RWPE1 (cell line): Measurements from ENCODE around the gene SCAF1.

Experiments used
- CTCF ChIA-PET: fragments of 350-600 bp; sonication (Branson Sonifier 250); formaldehyde crosslinking; extraction: SDS; loops from one replicate; lab custom pipeline; 2021; lab: Yijun Ruan, JAX
- POLR2A ChIA-PET: fragments of 400-600 bp; formaldehyde crosslinking; extraction: SDS; loops from one replicate; lab custom pipeline; 2020; ENCODE audit warnings: antibody characterized with exemption; ENCODE audit not compliant: low non-redundant PET; lab: Yijun Ruan, JAX
- DNase-seq: peaks from one replicate; pipeline ENCODE4 v3.0.0; 2012; ENCODE audit warnings: low spot score
- H3K27ac ChIP-seq: fragments of 450-650 bp; 2 replicates; pipeline ENCODE4 v1.5.1; 2017
- TF ChIP-seq, protein P1 (sequence below): fragments of 450-650 bp; conservative IDR thresholded peaks from 2 replicates; pipeline ENCODE4 v1.5.1; 2017; ENCODE audit warnings: low read depth, mild to moderate bottlenecking

The SCAF1 gene

DNA sequence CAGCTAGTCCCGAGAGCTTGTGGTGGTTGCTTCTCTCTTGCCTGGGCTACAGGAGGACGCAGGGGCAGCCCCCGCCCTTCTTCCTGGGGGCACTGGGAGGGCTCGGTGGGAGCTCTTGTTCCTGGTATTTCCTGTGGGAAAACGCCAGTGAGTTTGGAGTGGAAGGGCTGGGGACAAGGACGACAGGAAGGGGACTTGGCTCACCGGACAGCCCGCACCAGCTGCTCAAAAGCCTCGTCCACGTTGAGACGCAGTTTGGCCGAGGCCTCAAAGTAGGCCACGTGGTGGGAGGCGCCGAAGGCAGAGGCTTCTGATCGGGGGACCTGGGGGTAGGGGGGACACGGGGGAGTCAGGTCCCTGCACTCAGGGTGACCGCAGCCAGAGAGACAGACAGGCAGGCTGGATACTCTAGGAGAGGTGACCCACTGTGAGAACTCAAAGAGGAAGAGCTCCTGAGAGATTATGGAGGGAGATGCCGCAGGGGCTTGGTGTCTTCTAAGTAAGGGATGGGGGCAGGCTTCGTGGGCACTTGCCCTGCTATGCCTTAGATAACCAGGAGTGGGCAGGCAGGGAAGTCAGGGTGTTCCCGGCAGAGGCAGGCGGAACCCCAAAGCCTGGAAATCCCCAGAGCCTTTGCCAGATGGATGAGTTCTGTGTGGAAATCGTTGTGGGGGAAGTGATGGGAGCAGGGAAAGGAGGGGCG lies 6.3 kb upstream of the SCAF1 start:
- TF ChIP-seq, protein P1, sequence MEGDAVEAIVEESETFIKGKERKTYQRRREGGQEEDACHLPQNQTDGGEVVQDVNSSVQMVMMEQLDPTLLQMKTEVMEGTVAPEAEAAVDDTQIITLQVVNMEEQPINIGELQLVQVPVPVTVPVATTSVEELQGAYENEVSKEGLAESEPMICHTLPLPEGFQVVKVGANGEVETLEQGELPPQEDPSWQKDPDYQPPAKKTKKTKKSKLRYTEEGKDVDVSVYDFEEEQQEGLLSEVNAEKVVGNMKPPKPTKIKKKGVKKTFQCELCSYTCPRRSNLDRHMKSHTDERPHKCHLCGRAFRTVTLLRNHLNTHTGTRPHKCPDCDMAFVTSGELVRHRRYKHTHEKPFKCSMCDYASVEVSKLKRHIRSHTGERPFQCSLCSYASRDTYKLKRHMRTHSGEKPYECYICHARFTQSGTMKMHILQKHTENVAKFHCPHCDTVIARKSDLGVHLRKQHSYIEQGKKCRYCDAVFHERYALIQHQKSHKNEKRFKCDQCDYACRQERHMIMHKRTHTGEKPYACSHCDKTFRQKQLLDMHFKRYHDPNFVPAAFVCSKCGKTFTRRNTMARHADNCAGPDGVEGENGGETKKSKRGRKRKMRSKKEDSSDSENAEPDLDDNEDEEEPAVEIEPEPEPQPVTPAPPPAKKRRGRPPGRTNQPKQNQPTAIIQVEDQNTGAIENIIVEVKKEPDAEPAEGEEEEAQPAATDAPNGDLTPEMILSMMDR = no peak
- CTCF ChIA-PET = interaction anchor here (0.7 to 0.8 kb wide), 2 partner anchors 14 to 46 kb away, joined by 3 to 5 read pairs; no protein-coding TSS in a partner anchor
- POLR2A ChIA-PET = no interaction called here
- peak overlapping the region; percentile 100 for H3K27ac ChIP-seq
- no peak for DNase-seq

DNA sequence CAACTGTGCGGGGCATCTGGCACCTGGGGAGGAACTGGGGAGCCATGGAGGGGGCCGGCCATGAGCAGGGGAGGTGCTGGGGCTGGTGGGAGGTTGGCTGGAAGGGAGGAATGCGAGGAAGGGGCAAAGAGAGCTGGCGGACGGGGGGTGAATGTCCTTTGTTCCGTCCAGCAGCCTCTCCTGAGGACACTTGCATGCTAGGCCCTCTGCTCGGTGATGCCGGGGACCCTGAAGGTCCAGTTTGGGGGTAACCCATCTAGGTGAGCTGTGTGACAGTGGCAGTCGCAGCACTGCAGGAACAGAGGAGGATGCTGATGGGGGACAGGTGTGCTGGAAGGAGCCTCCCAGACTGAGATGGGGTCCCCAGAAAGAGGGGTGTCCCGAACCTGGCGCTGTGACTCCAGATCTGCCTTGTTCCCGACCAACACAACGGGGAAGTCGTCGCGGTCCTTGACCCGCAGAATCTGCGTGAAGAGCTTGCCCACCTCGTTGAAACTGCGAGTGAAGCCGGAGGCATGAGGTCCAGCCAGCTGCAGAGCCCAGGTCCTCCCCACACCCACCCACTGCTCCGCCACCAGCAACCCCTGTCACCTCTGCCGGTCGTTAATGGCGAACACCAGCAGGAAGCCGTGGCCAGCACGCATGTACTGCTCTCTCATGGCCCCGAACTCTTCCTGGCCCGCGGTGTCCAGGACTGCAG lies 5.6 kb upstream of the SCAF1 start:
- TF ChIP-seq, protein P1 = no peak
- ChIA-PET POLR2A (interaction anchor here (0.5 kb wide), 1 partner anchor 1150 kb away, joined by 5 read pairs; no protein-coding TSS in a partner anchor), CTCF (interaction anchor here (0.7 kb wide), 1 partner anchor 14 kb away, joined by 3 read pairs; no protein-coding TSS in a partner anchor)
- peak overlapping the region; percentile 100 for H3K27ac ChIP-seq
- DNase-seq = no peak

DNA sequence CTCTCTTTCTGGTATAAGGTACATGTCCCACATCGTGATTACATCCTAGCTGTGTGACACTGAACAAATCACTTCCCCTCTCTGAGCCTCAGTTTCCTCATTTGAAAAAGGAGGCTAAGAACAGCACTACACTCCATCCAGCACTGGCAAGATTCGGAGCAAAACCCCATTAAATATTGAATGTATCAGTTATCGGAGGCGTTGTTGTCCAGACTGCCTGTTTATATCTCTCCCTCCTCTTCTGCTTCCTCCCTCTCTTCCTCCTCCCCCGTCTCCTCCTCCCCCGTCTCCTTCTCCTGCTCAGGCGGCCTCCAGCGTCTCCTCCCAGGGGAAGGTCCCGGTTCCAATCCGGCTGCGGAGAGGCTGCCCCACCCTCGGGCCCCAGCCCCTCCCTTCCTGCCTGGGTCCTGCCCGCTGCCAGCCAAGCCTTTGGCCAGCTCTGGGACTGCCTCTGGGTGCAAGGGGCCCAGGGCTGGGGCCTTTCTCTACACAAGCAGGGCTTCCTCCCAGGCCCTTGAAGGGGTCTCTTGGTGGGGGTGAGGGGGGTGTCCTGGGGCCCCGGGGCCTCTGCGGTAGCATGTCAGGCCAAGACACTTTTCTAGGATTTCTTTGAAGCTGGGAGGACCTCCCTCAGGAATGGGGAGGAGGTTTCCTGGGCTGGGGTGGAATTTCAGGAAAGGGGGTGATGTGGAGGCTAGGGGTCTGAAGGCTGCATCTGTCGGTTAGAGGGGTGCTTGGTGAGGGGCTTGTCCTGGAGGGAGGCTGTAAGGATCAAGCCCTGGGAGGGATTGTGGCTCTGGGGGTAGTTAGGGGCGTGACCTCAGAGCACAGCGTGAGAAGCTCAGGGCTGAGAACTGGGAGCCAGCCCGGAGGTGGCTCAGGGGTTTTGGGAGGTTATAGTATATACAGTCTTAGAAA lies 3.9 kb upstream of the SCAF1 start:
- ChIA-PET CTCF (interaction anchor here (0.6 kb wide), 1 partner anchor 35 kb away, joined by 3 read pairs; no protein-coding TSS in a partner anchor), POLR2A (interaction anchor here (0.7 kb wide), 1 partner anchor 57 kb away, joined by 9 read pairs; no protein-coding TSS in a partner anchor)
- peak overlapping the region; percentile 100 for H3K27ac ChIP-seq
- DNase-seq = peak; percentile 72
- TF ChIP-seq, protein P1 = no peak

DNA sequence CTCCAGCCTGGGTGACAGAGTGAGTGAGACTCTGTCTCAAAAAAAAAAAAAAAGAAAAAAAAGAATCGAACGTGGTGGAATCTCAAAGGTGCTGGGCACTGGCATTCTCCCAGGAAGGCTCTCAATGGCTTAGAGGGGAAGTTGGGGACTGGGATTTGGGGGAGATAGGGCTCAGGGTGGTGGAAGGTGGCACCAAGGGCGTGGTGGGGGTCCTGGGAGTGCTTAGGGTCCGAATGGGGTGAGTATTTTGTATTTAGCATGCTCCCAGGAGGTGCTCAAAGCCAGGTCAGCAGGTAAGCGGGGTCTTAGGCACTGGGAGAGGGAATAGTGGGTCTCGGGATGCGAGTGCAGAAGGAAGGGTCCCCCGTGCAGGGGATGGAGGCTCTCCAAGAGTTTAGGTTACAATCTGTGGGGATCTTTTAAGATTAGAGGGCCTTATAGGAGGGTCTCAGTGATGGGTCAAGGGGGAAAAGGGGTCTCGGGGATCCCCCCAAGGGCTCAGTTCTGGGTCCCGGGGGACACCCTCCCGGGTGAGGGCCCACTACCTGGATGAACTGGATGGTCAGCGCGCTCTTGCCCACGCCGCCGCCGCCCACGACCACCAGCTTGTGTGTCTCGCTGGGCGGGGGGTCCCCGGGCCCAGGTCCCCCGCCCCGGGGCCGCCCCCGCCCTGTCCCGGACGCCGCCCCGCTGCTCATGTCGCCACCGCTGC lies 2.5 kb upstream of the SCAF1 start:
- H3K27ac ChIP-seq = peak overlapping the region; percentile 100
- POLR2A ChIA-PET = interaction anchor here (0.5 to 1.1 kb wide), 3 partner anchors 37 to 48 kb away, joined by 3 to 6 read pairs (median 5); partner anchors contain the start of gene PRR12
- CTCF ChIA-PET = no interaction called here
- TF ChIP-seq, protein P1 = no peak
- no peak for DNase-seq

DNA sequence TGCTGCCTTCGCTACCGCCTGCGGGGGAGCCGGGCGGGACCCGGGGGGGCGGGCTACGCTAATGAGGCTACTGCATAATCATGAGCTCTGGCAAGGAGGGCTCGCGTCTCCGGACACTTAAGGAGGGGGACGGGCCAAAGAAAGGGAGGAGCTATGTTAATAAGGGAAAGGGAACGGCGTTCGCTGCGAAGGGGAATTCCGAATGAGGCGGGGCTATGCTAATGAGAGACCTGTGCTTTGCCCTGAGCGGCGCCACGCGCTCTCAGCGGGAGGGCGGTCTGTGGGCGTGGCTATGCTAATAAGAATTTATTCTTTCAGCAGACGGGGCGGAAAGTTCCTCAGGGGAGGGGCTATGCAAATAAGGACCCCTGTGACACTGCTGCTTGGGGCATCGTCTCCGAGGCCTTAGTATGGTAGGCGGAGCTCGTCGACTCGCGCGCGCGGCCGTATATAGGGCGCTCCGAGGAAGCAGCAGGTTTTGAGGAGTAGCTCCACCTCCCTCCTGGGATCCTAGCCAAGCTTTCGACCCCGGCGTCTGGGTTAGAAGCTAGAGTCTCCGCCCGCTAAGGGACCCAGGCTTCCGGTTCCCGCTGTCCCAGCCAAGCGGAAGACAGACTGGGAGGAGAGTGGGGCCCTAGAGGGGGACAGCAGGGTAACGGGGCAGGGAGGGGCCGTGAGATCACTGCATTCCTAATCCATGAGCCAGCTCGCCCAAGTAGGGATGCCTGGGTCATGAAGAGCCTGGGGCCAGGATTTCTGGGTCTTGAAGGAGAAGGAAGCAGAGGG lies 1.7 kb upstream of the SCAF1 start, which contains the start of gene RRAS:
Gene RRAS, minus strand, starts transcription at position 31 of the 786 bp plus-strand sequence. CDS start 45 bp downstream, outside the sequence.
- CTCF ChIA-PET = interaction anchor here (0.7 kb wide), 1 partner anchor 36 kb away, joined by 3 read pairs; no protein-coding TSS in a partner anchor

More for the DNA sequence above, 1.7 kb upstream of the SCAF1 start, which contains the start of gene RRAS:
- peak within 1 kb of the TSS; percentile 100 for H3K27ac ChIP-seq
- peak; percentile 97 for DNase-seq
- TF ChIP-seq, protein P1 = no peak
- POLR2A ChIA-PET = interaction anchor here (0.5 to 1.1 kb wide), 5 partner anchors 24 to 146 kb away, joined by 3 to 6 read pairs (median 5); partner anchors contain the start of gene PRR12
